ENCODE results near the gene PRKAR1B. TPM values are rescaled to one million over a fixed set of nuclear protein-coding genes. Genes with fewer than 3 reads are reported as not detected.
A peak's percentile ranks its signal among the peaks of the same experiment; 100 is the strongest.

The PRKAR1B gene
- total and polyA plus RNA-seq, 10 donors = 9.9 to 39.5 (median 23.5) TPM

- intact Hi-C loops (cut with DNase I; ENCODE audit: low total_unique reads) = no loop called here
- Histone ChIP-seq H3K27ac (no peak overlapping the region), H3K36me3 (peaks cover 0 to 17% (median 0%) of the 10 kb centered on the region in 6 donors), H3K4me3 (no peak overlapping the region), H3K4me1 (peaks cover 0 to 42% (median 18%) of the 10 kb centered on the region in 6 donors), H3K9me3 (peaks cover 0 to 20% (median 17%) of the 10 kb centered on the region in 8 donors), H3K27me3 (replicated peaks in 1 of 7) (no peaks in the 10 kb centered on the region)
- no peak for DNase-seq
- 94 to 100% (median 98%) methylated on average over 3 of the region's 3 CpGs for WGBS, 5 donors
- TF ChIP-seq CTCF (IDR thresholded peaks at IDR 0.05 in 8 of 11, conservative IDR thresholded peaks at IDR 0.05 in 3 of 11) (no peak), POLR2AphosphoS5 (IDR thresholded peaks at IDR 0.05) (no peak), POLR2A (IDR thresholded peaks at IDR 0.05) (no peak)
Observed at GRCh38 chr7:703049-703448, 24.0 kb downstream of the PRKAR1B start.

- H3K36me3 ChIP-seq = peaks cover 0 to 17% (median 0%) of the 10 kb centered on the region in 6 donors
- no peaks in the 10 kb centered on the region for H3K27me3 ChIP-seq (replicated peaks in 1 of 7)
- peak overlapping the region in 1 of 8 donors; percentile 15 for H3K27ac ChIP-seq
- 81 to 99% (median 97%) methylated on average over 4 of the region's 4 CpGs for WGBS, 5 donors
- intact Hi-C loops (cut with DNase I; ENCODE audit: low total_unique reads) = no loop called here
- DNase-seq = no peak
- peaks cover 0 to 20% (median 17%) of the 10 kb centered on the region in 8 donors for H3K9me3 ChIP-seq
- TF ChIP-seq CTCF (IDR thresholded peaks at IDR 0.05 in 8 of 11, conservative IDR thresholded peaks at IDR 0.05 in 3 of 11) = no peak
- no peak for TF ChIP-seq POLR2A (IDR thresholded peaks at IDR 0.05)
- no peak for TF ChIP-seq POLR2AphosphoS5 (IDR thresholded peaks at IDR 0.05)
- H3K4me1 ChIP-seq = peaks cover 0 to 49% (median 21%) of the 10 kb centered on the region in 6 donors
- no peak overlapping the region for H3K4me3 ChIP-seq
Observed at GRCh38 chr7:701086-701671, 25.9 kb downstream of the PRKAR1B start.

- H3K27me3 ChIP-seq (replicated peaks in 1 of 7) = no peaks in the 10 kb centered on the region
- TF ChIP-seq POLR2AphosphoS5 (IDR thresholded peaks at IDR 0.05) = peak; percentile 32 to 69 (median 61)
- TF ChIP-seq CTCF (IDR thresholded peaks at IDR 0.05 in 8 of 11, conservative IDR thresholded peaks at IDR 0.05 in 3 of 11) = no peak
- no peak for TF ChIP-seq POLR2A (IDR thresholded peaks at IDR 0.05)
- peak overlapping the region in 7 of 8 donors; percentile 32 to 77 (median 67) for H3K27ac ChIP-seq
- peaks cover 0 to 20% (median 17%) of the 10 kb centered on the region in 8 donors for H3K9me3 ChIP-seq
- intact Hi-C loops (cut with DNase I; ENCODE audit: low total_unique reads) = no loop called here
- no peak overlapping the region for H3K4me3 ChIP-seq
- peak; percentile 74 for DNase-seq
- 69 to 81% (median 78%) methylated on average over 16 to 17 of the region's 17 CpGs for WGBS, 5 donors
- H3K4me1 ChIP-seq = peaks cover 0 to 41% (median 21%) of the 10 kb centered on the region in 6 donors
- H3K36me3 ChIP-seq = peaks cover 0 to 17% (median 0%) of the 10 kb centered on the region in 6 donors
Observed at GRCh38 chr7:699476-700170, 27.5 kb downstream of the PRKAR1B start.
